SK-N-SH (cell line): ENCODE measurements around the gene FICD. TPM values are rescaled to one million over a fixed set of nuclear protein-coding genes. Genes with fewer than 3 reads are reported as not detected.

ENCODE experiments used
- CTCF ChIA-PET: fragments of 300-600, 350-600 bp; formaldehyde crosslinking; extraction: SDS; loops from one replicate; lab custom pipeline; 2021; lab: Yijun Ruan, JAX
- POLR2A ChIA-PET: fragments of 350-600 bp; sonication (Branson Sonifier 250); formaldehyde crosslinking; extraction: SDS; loops from one replicate; lab custom pipeline; 2020; ENCODE audit warnings: antibody characterized with exemption, inconsistent platforms; lab: Yijun Ruan, JAX
- DNase-seq: peaks from one replicate; pipeline ENCODE4 v3.0.0; 2012
- H2AFZ ChIP-seq: fragments of 200-600 bp; sonication (generic); 2 replicates; pipeline ENCODE4 v1.8.1; 2016; ENCODE audit warnings: antibody characterized with exemption, mild to moderate bottlenecking, low read depth
- H3F3A ChIP-seq: fragments of 200-600 bp; sonication (generic); replicated peaks from 2 replicates; pipeline ENCODE3; 2016; ENCODE audit warnings: antibody characterized with exemption, mild to moderate bottlenecking; ENCODE audit not compliant: insufficient read depth
- H3K27ac ChIP-seq, 2 experiments: fragments of 200-500 bp in 1 of 2; fragments of 200-600 bp in 1 of 2; sonication (Bioruptor generic) in 1 of 2; sonication (generic), shearing (Covaris generic) in 1 of 2; 2 replicates each; pipeline versions ENCODE4 v1.5.1 to v1.6.1; 2014 to 2016; ENCODE audit warnings: low read depth in 2 of 2, inconsistent platforms in 1 of 2, low read length in 1 of 2, mild to moderate bottlenecking in 1 of 2, mixed read lengths in 1 of 2
- H3K27me3 ChIP-seq: fragments of 200-600 bp; sonication (generic), shearing (Covaris generic); 2 replicates; pipeline ENCODE4 v1.6.1; 2016; ENCODE audit warnings: mixed run types; ENCODE audit not compliant: insufficient read depth
- H3K36me3 ChIP-seq, 2 experiments: fragments of 200-500 bp in 1 of 2; fragments of 200-600 bp in 1 of 2; sonication (Bioruptor generic) in 1 of 2; sonication (generic) in 1 of 2; replicated peaks in 1 of 2; 2 replicates each; pipeline versions ENCODE3 to v1.5.1; 2014 to 2016; ENCODE audit warnings: low read length in 1 of 2, mild to moderate bottlenecking in 1 of 2; ENCODE audit not compliant: insufficient read depth in 2 of 2, control insufficient read depth in 1 of 2
- H3K4me1 ChIP-seq, 2 experiments: fragments of 200-500 bp in 1 of 2; fragments of 200-600 bp in 1 of 2; sonication (Bioruptor generic) in 1 of 2; sonication (generic), shearing (Covaris generic) in 1 of 2; 2 replicates each; pipeline versions ENCODE4 v1.5.1 to v1.6.1; 2014 to 2016; ENCODE audit warnings: low read depth in 1 of 2, low read length in 1 of 2, mixed run types in 1 of 2; ENCODE audit not compliant: insufficient read depth in 2 of 2, control insufficient read depth in 1 of 2
- H3K4me2 ChIP-seq: fragments of 200-600 bp; sonication (generic), shearing (Covaris generic); 2 replicates; pipeline ENCODE4 v1.6.1; 2017; ENCODE audit warnings: mixed run types
- H3K4me3 ChIP-seq, 2 experiments: fragments of 200-500 bp in 1 of 2; fragments of 200-600 bp in 1 of 2; sonication (Bioruptor generic) in 1 of 2; sonication (generic), shearing (Covaris generic) in 1 of 2; 2 replicates each; pipeline versions ENCODE4 v1.5.1 to v1.8.1; 2014 to 2016; ENCODE audit warnings: low read depth in 2 of 2, inconsistent platforms in 1 of 2, low read length in 1 of 2, mild to moderate bottlenecking in 1 of 2, mixed read lengths in 1 of 2, moderate library complexity in 1 of 2
- H3K79me2 ChIP-seq: fragments of 200-600 bp; sonication (generic); 2 replicates; pipeline ENCODE4 v1.8.1; 2017; ENCODE audit warnings: mild to moderate bottlenecking; ENCODE audit not compliant: insufficient read depth
- H3K9ac ChIP-seq: fragments of 200-600 bp; sonication (generic); 2 replicates; pipeline ENCODE4 v1.6.1; 2017; ENCODE audit warnings: mixed run types
- H3K9me2 ChIP-seq: fragments of 200-600 bp; sonication (generic); 2 replicates; pipeline ENCODE4 v1.6.1; 2017; ENCODE audit warnings: mixed run types
- H3K9me3 ChIP-seq: fragments of 200-600 bp; sonication (generic); 2 replicates; pipeline ENCODE4 v1.6.1; 2017; ENCODE audit warnings: mixed run types, mild to moderate bottlenecking, moderate library complexity
- H4K20me1 ChIP-seq: fragments of 200-600 bp; sonication (generic); 2 replicates; pipeline ENCODE4 v1.6.1; 2017; ENCODE audit warnings: mild to moderate bottlenecking, mixed run types; ENCODE audit not compliant: insufficient read depth
- ELF1 ChIP-seq: IDR thresholded peaks from 2 replicates; pipeline ENCODE4 v1.4.0; 2012
- EP300 ChIP-seq, 2 experiments: IDR thresholded peaks; 2 replicates each; pipeline versions ENCODE4 v1.4.0 to v1.6.1; 2012; ENCODE audit warnings: borderline replicate concordance in 1 of 2, low read depth in 1 of 2, low read length in 1 of 2
- FOSL2 ChIP-seq: IDR thresholded peaks from 2 replicates; pipeline ENCODE4 v1.4.0; 2012; ENCODE audit warnings: low read depth, mild to moderate bottlenecking, moderate library complexity, borderline replicate concordance
- FOXM1 ChIP-seq: IDR thresholded peaks from 2 replicates; pipeline ENCODE4 v1.4.0; 2012; ENCODE audit warnings: low read depth, mild to moderate bottlenecking
- GATA2 ChIP-seq: sonication (generic); formaldehyde crosslinking; IDR thresholded peaks from 2 replicates; pipeline ENCODE4 v1.5.0; 2020; ENCODE audit warnings: mild to moderate bottlenecking, missing genetic modification reagents
- JUND ChIP-seq: IDR thresholded peaks from 2 replicates; pipeline ENCODE4 v1.4.0; 2012
- MXI1 ChIP-seq: IDR thresholded peaks from 2 replicates; pipeline ENCODE4 v1.6.1; 2012; ENCODE audit warnings: mild to moderate bottlenecking, low read depth, low read length, improper control_type of control experiment
- NFIC ChIP-seq: IDR thresholded peaks from 2 replicates; pipeline ENCODE4 v1.4.0; 2012; ENCODE audit warnings: borderline replicate concordance
- NRF1 ChIP-seq: IDR thresholded peaks from 2 replicates; pipeline ENCODE4 v1.6.1; 2012; ENCODE audit warnings: low read depth, mild to moderate bottlenecking, low read length
- REST ChIP-seq: IDR thresholded peaks from 2 replicates; pipeline ENCODE4 v1.6.1; 2012; ENCODE audit warnings: mild to moderate bottlenecking, low read depth, low read length, moderate library complexity
- RFX5 ChIP-seq: IDR thresholded peaks from 2 replicates; pipeline ENCODE4 v1.6.1; 2012; ENCODE audit warnings: mild to moderate bottlenecking, improper control_type of control experiment, low read length
- SMC3 ChIP-seq: IDR thresholded peaks from 2 replicates; pipeline ENCODE4 v1.6.1; 2012; ENCODE audit warnings: low read depth, low read length, improper control_type of control experiment
- TCF12 ChIP-seq: IDR thresholded peaks from 2 replicates; pipeline ENCODE4 v1.4.0; 2012
- TEAD4 ChIP-seq: IDR thresholded peaks from 2 replicates; pipeline ENCODE4 v1.4.0; 2012; ENCODE audit warnings: mild to moderate bottlenecking, borderline replicate concordance; ENCODE audit not compliant: insufficient read depth
- USF1 ChIP-seq: IDR thresholded peaks from 2 replicates; pipeline ENCODE4 v1.4.0; 2012; ENCODE audit warnings: low read depth, borderline replicate concordance
- USF2 ChIP-seq: fragments of 150-350 bp; IDR thresholded peaks from 2 replicates; pipeline ENCODE4 v1.6.1; 2017; ENCODE audit warnings: antibody characterized with exemption, low read length, low read depth, borderline replicate concordance
- WGBS: methylation state at CpG from one replicate; pipeline ENCODE4 v1.1.6; 2017; ENCODE audit warnings: low lambda C conversion rate; 5-methylcytosine and 5-hydroxymethylcytosine counted together
- polyA plus RNA-seq, 3 experiments: library from polyadenylated mRNA; depleted of rRNA; stranded (reverse); fragments of >200 nt; gene quantifications; 2 replicates each; pipeline ENCODE4 v1.2.3, GENCODE V29; 2012
- TF ChIP-seq, protein P1 (sequence below): fragments of 150-350 bp; IDR thresholded peaks from 2 replicates; pipeline ENCODE4 v1.6.1; 2016; ENCODE audit warnings: mild to moderate bottlenecking, low read depth, low read length
- TF ChIP-seq, protein P2 (sequence below): IDR thresholded peaks from 2 replicates; pipeline ENCODE4 v1.4.0; 2012; ENCODE audit warnings: low read depth
- TF ChIP-seq, protein P3 (sequence below): IDR thresholded peaks from 2 replicates; pipeline ENCODE4; 2012

The FICD gene
- polyA plus RNA-seq, 1 of the 3 experiments (the other 2 are of a cell fraction): 1.0 TPM

DNA sequence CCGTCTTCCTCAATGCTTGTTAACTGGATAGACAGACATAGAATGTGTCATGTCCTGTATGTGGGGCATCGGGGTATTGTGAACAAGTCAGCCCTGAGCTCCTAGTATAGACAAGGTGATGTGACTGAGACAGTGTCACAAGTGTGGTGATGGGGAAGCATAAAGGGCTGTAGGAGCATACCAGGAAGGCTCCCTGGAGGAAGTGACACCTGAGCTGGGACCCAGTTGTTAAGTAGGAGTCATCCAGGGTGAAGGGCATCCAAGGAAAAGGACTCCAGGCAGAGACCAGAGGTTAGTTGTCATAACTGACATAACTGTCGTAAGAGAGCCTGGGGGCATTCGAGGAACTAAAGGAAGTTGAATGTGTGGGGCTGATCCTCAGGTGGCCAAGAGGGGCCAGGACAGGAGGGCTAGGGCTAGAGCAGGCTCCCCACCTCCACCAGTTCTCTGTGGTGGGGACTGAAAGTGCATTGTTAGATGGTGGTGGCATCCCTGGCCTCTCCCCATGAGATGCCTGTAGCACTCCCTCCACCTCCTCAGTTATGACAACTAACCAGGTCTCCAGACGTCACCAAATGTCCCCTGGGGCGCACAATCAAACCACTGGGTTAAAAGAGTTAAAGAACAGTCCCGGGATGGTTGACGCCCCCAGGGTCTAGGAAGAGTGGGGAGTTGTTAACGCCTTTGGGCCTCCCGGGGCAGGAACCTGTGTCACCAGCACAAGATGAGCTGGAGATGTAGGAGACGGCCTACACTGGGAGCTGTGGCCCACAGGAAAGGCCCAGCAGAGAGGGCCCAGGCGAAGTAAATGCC is 2.4 kb downstream of the FICD start:
- Histone ChIP-seq H3K79me2 (peaks cover 18% of the 10 kb centered on the region), H3K4me2 (no peak overlapping the region), H2AFZ (no peak overlapping the region), H3K9ac (no peak overlapping the region), H3K27me3 (no peaks in the 10 kb centered on the region), H4K20me1 (0 out of 2 replicates have a peak, but pooled peaks cover 5% of the 10 kb centered on the region), H3K27ac (no peak overlapping the region; a peak in 1 of 4 replicates), H3F3A (peaks cover 13% of the 10 kb centered on the region)
- 84% methylated on average over 10 of the region's 12 CpGs for WGBS
- ChIA-PET POLR2A (no interaction called here), CTCF (interaction anchor here (0.8 to 7.4 kb wide), 5 partner anchors 9 to 526 kb away, joined by 3 to 106 read pairs (median 3); no protein-coding TSS in a partner anchor)
- DNase-seq: no peak
- no peak for TF ChIP-seq MXI1
- TF ChIP-seq REST: no peak
- no peak for TF ChIP-seq GATA2 (CRISPR knock-in tag)
- TF ChIP-seq TEAD4: no peak
- no peak for TF ChIP-seq NFIC
- TF ChIP-seq, protein P1, sequence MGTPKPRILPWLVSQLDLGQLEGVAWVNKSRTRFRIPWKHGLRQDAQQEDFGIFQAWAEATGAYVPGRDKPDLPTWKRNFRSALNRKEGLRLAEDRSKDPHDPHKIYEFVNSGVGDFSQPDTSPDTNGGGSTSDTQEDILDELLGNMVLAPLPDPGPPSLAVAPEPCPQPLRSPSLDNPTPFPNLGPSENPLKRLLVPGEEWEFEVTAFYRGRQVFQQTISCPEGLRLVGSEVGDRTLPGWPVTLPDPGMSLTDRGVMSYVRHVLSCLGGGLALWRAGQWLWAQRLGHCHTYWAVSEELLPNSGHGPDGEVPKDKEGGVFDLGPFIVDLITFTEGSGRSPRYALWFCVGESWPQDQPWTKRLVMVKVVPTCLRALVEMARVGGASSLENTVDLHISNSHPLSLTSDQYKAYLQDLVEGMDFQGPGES: no peak
- no peak for TF ChIP-seq JUND
- TF ChIP-seq FOXM1: no peak
- TF ChIP-seq, protein P2, sequence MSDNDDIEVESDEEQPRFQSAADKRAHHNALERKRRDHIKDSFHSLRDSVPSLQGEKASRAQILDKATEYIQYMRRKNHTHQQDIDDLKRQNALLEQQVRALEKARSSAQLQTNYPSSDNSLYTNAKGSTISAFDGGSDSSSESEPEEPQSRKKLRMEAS: no peak
- TF ChIP-seq, all 33 proteins: peak for 0
- Histone ChIP-seq H3K36me3 (peaks cover 22 to 52% of the 10 kb centered on the region in 2 experiments), H3K4me3 (no peak overlapping the region), H3K9me2 (no peaks in the 10 kb centered on the region), H3K4me1 (peaks cover 5 to 13% of the 10 kb centered on the region in 2 experiments; a peak in 1 of 4 replicates), H3K9me3 (no peaks in the 10 kb centered on the region)

DNA sequence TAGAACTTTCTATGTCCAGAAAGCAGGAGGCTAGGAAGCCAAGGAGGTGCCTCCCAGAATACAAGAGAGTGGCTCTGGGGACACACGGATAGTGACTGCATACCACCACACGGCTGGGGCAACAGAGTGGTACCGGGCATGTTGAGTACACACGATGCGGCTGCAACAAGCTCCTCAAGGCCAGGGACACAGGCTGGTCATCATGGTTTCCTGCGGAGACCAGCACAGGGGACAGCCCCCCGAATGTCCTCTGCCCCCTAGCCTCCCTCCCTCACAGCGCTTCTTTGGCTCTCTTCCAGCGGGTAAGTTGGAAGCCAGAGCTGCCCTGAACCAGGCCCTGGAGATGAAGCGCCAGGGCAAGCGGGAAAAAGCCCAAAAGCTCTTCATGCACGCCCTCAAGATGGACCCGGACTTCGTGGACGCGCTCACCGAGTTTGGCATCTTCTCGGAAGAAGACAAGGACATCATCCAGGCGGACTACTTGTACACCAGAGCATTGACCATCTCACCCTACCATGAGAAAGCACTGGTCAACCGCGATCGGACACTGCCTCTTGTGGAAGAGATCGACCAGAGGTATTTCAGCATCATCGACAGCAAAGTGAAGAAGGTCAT is 3.1 kb downstream of the FICD start:
- ChIA-PET CTCF (interaction anchor here (0.9 to 7.4 kb wide), 3 partner anchors 100 to 526 kb away, joined by 3 to 106 read pairs (median 3); no protein-coding TSS in a partner anchor), POLR2A (no interaction called here)
- DNase-seq: no peak
- H2AFZ ChIP-seq: no peak overlapping the region
- H3K79me2 ChIP-seq: peaks cover 18% of the 10 kb centered on the region
- H4K20me1 ChIP-seq: 0 out of 2 replicates have a peak, but pooled peaks cover 5% of the 10 kb centered on the region
- H3K4me2 ChIP-seq: no peak overlapping the region
- no peaks in the 10 kb centered on the region for H3K9me3 ChIP-seq
- H3K36me3 ChIP-seq: peaks cover 22 to 60% of the 10 kb centered on the region in 2 experiments
- H3K27me3 ChIP-seq: no peaks in the 10 kb centered on the region
- no peak overlapping the region for H3K27ac ChIP-seq
- 96% methylated on average over 23 of the region's 24 CpGs for WGBS
- H3K9me2 ChIP-seq: no peaks in the 10 kb centered on the region
- H3F3A ChIP-seq: peaks cover 13% of the 10 kb centered on the region
- no peak overlapping the region for H3K9ac ChIP-seq
- no peak overlapping the region for H3K4me3 ChIP-seq
- H3K4me1 ChIP-seq: peaks cover 5 to 13% of the 10 kb centered on the region in 2 experiments; a peak in 1 of 4 replicates
- TF ChIP-seq SMC3 (no peak), NRF1 (no peak), USF2 (no peak), EP300 (IDR thresholded peaks at IDR 0.05; ENCODE audit: borderline replicate concordance in 1 of 2, low read depth in 1 of 2, low read length in 1 of 2) (no peak), FOSL2 (no peak), RFX5 (no peak), TCF12 (no peak), ELF1 (no peak), USF1 (no peak)
- TF ChIP-seq, protein P3, sequence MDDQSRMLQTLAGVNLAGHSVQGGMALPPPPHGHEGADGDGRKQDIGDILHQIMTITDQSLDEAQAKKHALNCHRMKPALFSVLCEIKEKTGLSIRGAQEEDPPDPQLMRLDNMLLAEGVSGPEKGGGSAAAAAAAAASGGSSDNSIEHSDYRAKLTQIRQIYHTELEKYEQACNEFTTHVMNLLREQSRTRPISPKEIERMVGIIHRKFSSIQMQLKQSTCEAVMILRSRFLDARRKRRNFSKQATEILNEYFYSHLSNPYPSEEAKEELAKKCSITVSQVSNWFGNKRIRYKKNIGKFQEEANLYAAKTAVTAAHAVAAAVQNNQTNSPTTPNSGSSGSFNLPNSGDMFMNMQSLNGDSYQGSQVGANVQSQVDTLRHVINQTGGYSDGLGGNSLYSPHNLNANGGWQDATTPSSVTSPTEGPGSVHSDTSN: no peak
